ENCODE measurements around the gene KLHL6. TPM values are rescaled to one million over a fixed set of nuclear protein-coding genes. Genes with fewer than 3 reads are reported as not detected.
A peak's percentile ranks its signal among the peaks of the same experiment; 100 is the strongest.
"Not testable (repeated sequence)": the region's sequence is repeated elsewhere in the genome, so short reads cannot be mapped to it uniquely, and the experiment has no call there.

KLHL6 gene
- total and polyA plus RNA-seq, 5 experiments from 2014 or later = 7.6 to 59.0 (median 20.7) TPM

- DNase-seq = peak; percentile 17 to 85 (median 72)
- POLR2A ChIA-PET = interaction anchor here (0.6 to 6.2 kb wide), 2 partner anchors 123 to 251 kb away, joined by 3 to 41 read pairs; partner anchors contain the start of gene KLHL24
- peaks cover 29 to 70% (median 67%) of the 10 kb centered on the region in 4 donors for H3K4me1 Mint-ChIP-seq
- peaks cover 0 to 28% (median 10%) of the 10 kb centered on the region in 3 donors for H3K36me3 Mint-ChIP-seq
- peak overlapping the region; percentile 81 to 97 (median 92) for H3K27ac Mint-ChIP-seq
- H3K27me3 Mint-ChIP-seq = no peaks in the 10 kb centered on the region
- H3K9me3 Mint-ChIP-seq = no peaks in the 10 kb centered on the region
- peak overlapping the region; percentile 27 to 73 (median 58) for H3K4me3 Mint-ChIP-seq
- peak; percentile 45 to 72 for ATAC-seq
These were observed 42.3 kb downstream of the KLHL6 start for GRCh38 chr3:183513046-183513706.

DNA sequence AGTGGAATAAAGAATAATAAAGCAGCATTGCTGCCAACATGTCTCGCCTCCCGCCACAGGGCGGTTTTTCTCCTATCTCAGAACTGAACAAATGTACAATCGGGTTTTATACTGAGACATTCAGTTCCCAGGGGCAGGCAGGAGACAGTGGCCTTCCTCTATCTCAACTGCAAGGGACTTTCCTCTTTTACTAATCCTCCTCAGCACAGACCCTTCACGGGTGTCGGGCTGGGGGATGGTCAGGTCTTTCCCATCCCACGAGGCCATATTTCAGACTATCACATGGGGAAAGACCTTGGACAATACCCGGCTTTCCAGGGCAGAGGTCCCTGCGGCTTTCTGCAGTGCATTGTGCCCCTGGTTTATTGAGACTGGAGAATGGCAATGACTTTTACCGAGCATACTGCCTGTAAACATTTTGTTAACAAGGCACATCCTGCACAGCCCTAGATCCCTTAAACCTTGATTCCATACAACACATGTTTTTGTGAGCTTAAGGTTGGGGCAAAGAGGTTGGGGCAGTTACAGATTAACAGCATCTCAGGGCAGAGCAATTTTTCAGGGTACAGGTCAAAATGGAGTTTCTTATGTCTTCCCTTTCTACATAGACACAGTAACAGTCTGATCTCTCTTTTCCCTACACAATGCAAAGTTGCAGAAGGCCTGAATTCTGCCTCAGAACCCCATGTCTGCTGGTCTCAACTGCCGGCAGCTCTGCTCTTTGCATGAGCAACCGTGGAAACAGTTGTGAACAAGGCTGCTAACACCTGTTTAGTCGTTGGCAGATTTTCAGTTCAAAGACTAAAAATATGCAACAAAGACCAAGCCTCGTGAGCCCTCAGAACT, 44.0 kb downstream of the KLHL6 start:
- DNase-seq, ATAC-seq, H3K9me3 Mint-ChIP-seq, POLR2A ChIA-PET, H3K27me3 Mint-ChIP-seq: not testable (repeated sequence)
- H3K4me1 Mint-ChIP-seq = peaks cover 26 to 60% (median 57%) of the 10 kb centered on the region in 4 donors
- H3K27ac Mint-ChIP-seq = peak overlapping the region; percentile 23 to 91 (median 76)
- H3K36me3 Mint-ChIP-seq = peaks cover 7 to 40% (median 24%) of the 10 kb centered on the region in 3 donors
- peak overlapping the region in 2 of 10 donors; percentile 15 to 26 for H3K4me3 Mint-ChIP-seq

DNA sequence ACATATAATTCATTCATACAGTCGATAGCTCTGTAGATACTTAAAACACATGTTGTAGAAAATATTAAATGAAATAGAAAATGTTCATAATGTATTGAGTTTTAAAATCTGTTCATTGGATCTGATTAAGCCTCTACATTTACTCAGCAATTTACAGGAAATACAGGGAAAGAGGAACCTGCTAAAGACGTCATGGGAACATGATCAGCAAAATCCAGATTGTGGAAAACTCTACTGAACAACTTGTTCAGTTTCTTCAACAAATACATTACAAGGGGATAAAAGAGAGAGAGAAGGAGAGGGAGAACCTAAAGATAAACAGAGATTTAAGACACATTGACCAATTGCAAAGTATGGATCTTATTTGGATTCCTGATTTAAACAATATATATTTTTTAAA, 46.7 kb downstream of the KLHL6 start:
- POLR2A ChIA-PET = interaction anchor here (1.1 kb wide), 1 partner anchor 29 kb away, joined by 4 read pairs; no protein-coding TSS in a partner anchor
- H3K4me3 Mint-ChIP-seq = no peak overlapping the region
- peak overlapping the region in 3 of 10 donors; percentile 1 to 22 (median 22) for H3K27ac Mint-ChIP-seq
- peaks cover 23 to 64% (median 45%) of the 10 kb centered on the region in 3 donors for H3K36me3 Mint-ChIP-seq
- H3K9me3 Mint-ChIP-seq = peaks cover 0 to 19% (median 11%) of the 10 kb centered on the region in 9 donors
- no peaks in the 10 kb centered on the region for H3K27me3 Mint-ChIP-seq
- ATAC-seq (no peak), DNase-seq (no peak)
- H3K4me1 Mint-ChIP-seq = peaks cover 23 to 44% (median 31%) of the 10 kb centered on the region in 4 donors

DNA sequence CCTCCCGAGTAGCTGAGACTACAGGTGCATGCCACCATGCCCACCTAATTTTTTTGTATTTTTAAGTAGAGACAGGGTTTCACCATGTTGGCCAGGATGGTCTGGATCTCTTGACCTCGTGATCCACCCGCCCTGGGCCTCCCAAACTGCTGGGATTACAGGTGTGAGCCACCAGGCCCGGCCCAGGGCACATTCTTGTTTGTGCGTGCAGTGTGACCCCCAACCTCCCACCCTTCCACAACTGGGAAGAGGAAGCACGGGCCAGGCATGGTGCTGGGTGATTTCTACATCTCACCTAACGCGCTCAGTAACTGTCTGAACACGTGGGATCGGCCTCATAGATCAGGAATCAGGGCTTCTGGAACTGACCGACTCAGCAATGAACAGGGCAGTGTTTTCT, 48.0 kb downstream of the KLHL6 start:
- Mint-ChIP-seq H3K4me1 (peaks cover 21 to 36% (median 23%) of the 10 kb centered on the region in 4 donors), H3K36me3 (peaks cover 23 to 76% (median 47%) of the 10 kb centered on the region in 3 donors), H3K4me3 (no peak overlapping the region), H3K27ac (no peak overlapping the region), H3K9me3 (peaks cover 0 to 19% (median 11%) of the 10 kb centered on the region in 9 donors), H3K27me3 (no peaks in the 10 kb centered on the region)
- POLR2A ChIA-PET = no interaction called here
- DNase-seq (no peak), ATAC-seq (no peak)

GRCh38 chr3:183506674-183507320, 48.7 kb downstream of the KLHL6 start:
- ATAC-seq (no peak), DNase-seq (no peak)
- POLR2A ChIA-PET = no interaction called here
- Mint-ChIP-seq H3K27me3 (no peaks in the 10 kb centered on the region), H3K27ac (peak overlapping the region in 5 of 10 donors; percentile 7 to 65 (median 18)), H3K4me1 (peaks cover 18 to 33% (median 20%) of the 10 kb centered on the region in 4 donors), H3K36me3 (peaks cover 23 to 78% (median 45%) of the 10 kb centered on the region in 3 donors), H3K4me3 (peak overlapping the region in 1 of 10 donors; percentile 25), H3K9me3 (peaks cover 0 to 19% (median 11%) of the 10 kb centered on the region in 9 donors)

- POLR2A ChIA-PET = no interaction called here
- DNase-seq (no peak), ATAC-seq (no peak)
- Mint-ChIP-seq H3K27ac (peak overlapping the region in 3 of 10 donors; percentile 24 to 52 (median 47)), H3K27me3 (no peaks in the 10 kb centered on the region), H3K36me3 (peaks cover 23 to 90% (median 47%) of the 10 kb centered on the region in 3 donors), H3K4me1 (peaks cover 7 to 30% (median 20%) of the 10 kb centered on the region in 4 donors), H3K9me3 (peaks cover 0 to 19% (median 11%) of the 10 kb centered on the region in 9 donors), H3K4me3 (no peak overlapping the region)
These were observed 50.9 kb downstream of the KLHL6 start for GRCh38 chr3:183504597-183504996.

GRCh38 chr3:183503746-183504145, 51.8 kb downstream of the KLHL6 start:
- H3K9me3 Mint-ChIP-seq = peaks cover 0 to 19% (median 11%) of the 10 kb centered on the region in 9 donors
- H3K27me3 Mint-ChIP-seq = no peaks in the 10 kb centered on the region
- POLR2A ChIA-PET = no interaction called here
- H3K4me1 Mint-ChIP-seq = peaks cover 7 to 26% (median 16%) of the 10 kb centered on the region in 4 donors
- H3K36me3 Mint-ChIP-seq = peaks cover 23 to 92% (median 50%) of the 10 kb centered on the region in 3 donors
- peak overlapping the region in 8 of 10 donors; percentile 24 to 74 (median 63) for H3K27ac Mint-ChIP-seq
- no peak for DNase-seq
- no peak overlapping the region for H3K4me3 Mint-ChIP-seq
- no peak for ATAC-seq

GRCh38 chr3:183502237-183503181, 53.0 kb downstream of the KLHL6 start:
- no peak for ATAC-seq
- Mint-ChIP-seq H3K4me1 (peaks cover 7 to 23% (median 14%) of the 10 kb centered on the region in 4 donors), H3K4me3 (no peak overlapping the region), H3K9me3 (peaks cover 0 to 19% (median 11%) of the 10 kb centered on the region in 9 donors), H3K27me3 (no peaks in the 10 kb centered on the region), H3K27ac (peak overlapping the region in 3 of 10 donors; percentile 3 to 74 (median 43)), H3K36me3 (peaks cover 23 to 93% (median 46%) of the 10 kb centered on the region in 3 donors)
- DNase-seq = no peak
- POLR2A ChIA-PET = no interaction called here

GRCh38 chr3:183500981-183501704, 54.4 kb downstream of the KLHL6 start:
- Mint-ChIP-seq H3K9me3 (peaks cover 0 to 11% (median 9%) of the 10 kb centered on the region in 9 donors), H3K4me3 (no peak overlapping the region), H3K27ac (peak overlapping the region in 7 of 10 donors; percentile 4 to 90 (median 27)), H3K27me3 (no peaks in the 10 kb centered on the region), H3K36me3 (peaks cover 15 to 92% (median 40%) of the 10 kb centered on the region in 3 donors), H3K4me1 (peaks cover 3 to 19% (median 9%) of the 10 kb centered on the region in 4 donors)
- DNase-seq (no peak), ATAC-seq (no peak)
- POLR2A ChIA-PET = no interaction called here

DNA sequence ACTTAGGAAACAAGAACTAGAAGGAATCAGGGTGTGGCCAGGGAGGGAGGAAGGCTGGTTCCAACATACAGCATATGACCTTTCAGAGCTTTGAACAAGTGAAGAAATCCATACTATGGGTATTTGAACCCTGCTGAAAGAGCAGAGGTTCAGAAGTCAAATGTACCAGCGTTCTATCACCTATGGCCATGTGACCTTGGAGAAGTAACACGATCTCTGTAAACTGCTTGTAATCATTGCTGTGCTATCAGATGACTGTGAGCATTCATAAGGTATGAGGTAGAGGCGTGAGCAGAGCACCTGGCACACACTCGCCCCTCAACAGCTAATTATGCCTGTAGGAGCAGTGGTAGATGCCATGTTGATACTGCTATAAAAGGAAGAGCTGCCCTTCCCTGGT, 55.2 kb downstream of the KLHL6 start:
- POLR2A ChIA-PET = no interaction called here

GRCh38 chr3:183498634-183499033, 56.9 kb downstream of the KLHL6 start:
- Mint-ChIP-seq H3K36me3 (peaks cover 0 to 83% (median 20%) of the 10 kb centered on the region in 3 donors), H3K27ac (peak overlapping the region in 6 of 10 donors; percentile 14 to 75 (median 34)), H3K27me3 (no peaks in the 10 kb centered on the region), H3K4me1 (peaks cover under 1 to 11% (median 7%) of the 10 kb centered on the region in 4 donors), H3K9me3 (no peaks in the 10 kb centered on the region), H3K4me3 (no peak overlapping the region)
- DNase-seq (no peak), ATAC-seq (no peak)
- POLR2A ChIA-PET = interaction anchor here (0.6 kb wide), 1 partner anchor 136 kb away, joined by 5 read pairs; no protein-coding TSS in a partner anchor

More for the DNA sequence above, 55.2 kb downstream of the KLHL6 start:
- Mint-ChIP-seq H3K4me1 (peaks cover 4 to 20% (median 9%) of the 10 kb centered on the region in 4 donors), H3K27ac (peak overlapping the region in 6 of 10 donors; percentile 17 to 92 (median 50)), H3K36me3 (peaks cover 7 to 88% (median 32%) of the 10 kb centered on the region in 3 donors), H3K27me3 (no peaks in the 10 kb centered on the region), H3K9me3 (peaks cover 0 to 3% (median 2%) of the 10 kb centered on the region in 9 donors), H3K4me3 (no peak overlapping the region)
- ATAC-seq (no peak), DNase-seq (no peak)
